ENCODE results near the gene KAT5.
"Not testable (repeated sequence)": the region's sequence is repeated elsewhere in the genome, so short reads cannot be mapped to it uniquely, and the experiment has no call there.

DNA sequence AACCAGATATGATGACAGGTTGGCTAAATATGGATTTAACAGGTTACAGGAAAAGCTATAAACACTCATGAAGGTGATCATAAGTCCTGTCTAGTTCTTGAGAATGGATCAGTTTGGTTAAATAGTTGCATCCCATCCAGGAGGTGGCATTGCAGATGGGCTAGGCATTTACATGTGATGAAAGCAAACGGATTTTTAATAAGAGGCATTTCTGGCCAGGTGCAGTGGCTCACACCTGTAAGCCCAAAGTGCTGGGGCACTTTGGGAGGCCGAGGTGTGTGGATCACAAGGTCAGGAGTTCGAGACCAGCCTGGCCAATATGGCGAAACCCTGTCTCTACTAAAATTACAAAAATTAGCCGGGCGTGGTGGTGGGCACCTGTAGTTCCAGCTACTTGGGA lies 28.6 kb upstream of the KAT5 start:
- not testable (repeated sequence) for TF ChIP-seq POLR2A (IDR thresholded peaks at IDR 0.05)
- TF ChIP-seq, protein P1, sequence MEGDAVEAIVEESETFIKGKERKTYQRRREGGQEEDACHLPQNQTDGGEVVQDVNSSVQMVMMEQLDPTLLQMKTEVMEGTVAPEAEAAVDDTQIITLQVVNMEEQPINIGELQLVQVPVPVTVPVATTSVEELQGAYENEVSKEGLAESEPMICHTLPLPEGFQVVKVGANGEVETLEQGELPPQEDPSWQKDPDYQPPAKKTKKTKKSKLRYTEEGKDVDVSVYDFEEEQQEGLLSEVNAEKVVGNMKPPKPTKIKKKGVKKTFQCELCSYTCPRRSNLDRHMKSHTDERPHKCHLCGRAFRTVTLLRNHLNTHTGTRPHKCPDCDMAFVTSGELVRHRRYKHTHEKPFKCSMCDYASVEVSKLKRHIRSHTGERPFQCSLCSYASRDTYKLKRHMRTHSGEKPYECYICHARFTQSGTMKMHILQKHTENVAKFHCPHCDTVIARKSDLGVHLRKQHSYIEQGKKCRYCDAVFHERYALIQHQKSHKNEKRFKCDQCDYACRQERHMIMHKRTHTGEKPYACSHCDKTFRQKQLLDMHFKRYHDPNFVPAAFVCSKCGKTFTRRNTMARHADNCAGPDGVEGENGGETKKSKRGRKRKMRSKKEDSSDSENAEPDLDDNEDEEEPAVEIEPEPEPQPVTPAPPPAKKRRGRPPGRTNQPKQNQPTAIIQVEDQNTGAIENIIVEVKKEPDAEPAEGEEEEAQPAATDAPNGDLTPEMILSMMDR (IDR thresholded peaks at IDR 0.05): not testable (repeated sequence)

All from prostate gland (tissue), 2 donors.